GM21723 (cell line): ENCODE results near the gene BAZ1B.
"Not testable (repeated sequence)": the region's sequence is repeated elsewhere in the genome, so short reads cannot be mapped to it uniquely, and the experiment has no call there.

Source experiments
- ATAC-seq: cut with Tn5 transposase; IDR thresholded peaks from one replicate; pipeline ENCODE4 v1.9.1; 2021; ENCODE audit warnings: mild to moderate bottlenecking, moderate library complexity; ENCODE audit not compliant: unreplicated experiment

Gene BAZ1B

DNA sequence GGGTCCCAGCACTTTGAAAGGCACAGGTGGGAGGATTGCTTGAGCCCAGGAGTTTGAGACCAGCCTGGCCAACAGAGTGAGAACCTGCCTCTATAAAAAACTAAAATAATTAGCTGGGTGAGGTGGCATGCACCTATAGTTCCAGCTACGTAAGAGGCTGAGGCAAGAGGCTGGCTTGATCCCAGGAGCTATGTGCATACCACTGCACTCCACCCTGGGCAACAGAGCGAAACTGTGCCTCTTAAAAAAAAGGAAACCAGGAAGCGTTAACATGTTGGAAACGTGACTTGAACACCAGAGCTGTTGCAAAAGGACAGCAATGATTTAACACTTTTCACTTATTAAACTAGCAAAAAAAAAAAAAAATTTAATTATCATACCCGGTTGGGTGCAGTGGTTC lies 12.6 kb downstream of the BAZ1B start:
- no peak for ATAC-seq

DNA sequence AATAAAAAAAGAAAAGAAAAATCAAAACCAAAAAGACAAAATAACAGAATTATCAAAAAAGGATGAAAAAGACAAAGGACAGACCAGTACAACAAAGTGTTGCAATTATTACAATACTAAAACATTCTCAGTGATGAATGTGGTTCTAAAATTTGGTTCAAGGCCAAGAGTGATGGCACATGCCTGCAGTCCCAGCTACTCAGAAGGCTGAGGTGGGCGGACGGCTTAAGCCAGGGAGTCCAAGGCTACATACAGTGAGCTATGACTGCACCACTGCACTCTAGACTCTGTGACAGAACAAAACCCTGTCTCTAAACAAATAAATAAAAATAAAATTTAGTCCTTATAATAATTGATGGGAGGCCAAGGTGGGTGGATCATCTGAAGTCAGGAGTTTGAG lies 14.5 kb downstream of the BAZ1B start:
- ATAC-seq = no peak

DNA sequence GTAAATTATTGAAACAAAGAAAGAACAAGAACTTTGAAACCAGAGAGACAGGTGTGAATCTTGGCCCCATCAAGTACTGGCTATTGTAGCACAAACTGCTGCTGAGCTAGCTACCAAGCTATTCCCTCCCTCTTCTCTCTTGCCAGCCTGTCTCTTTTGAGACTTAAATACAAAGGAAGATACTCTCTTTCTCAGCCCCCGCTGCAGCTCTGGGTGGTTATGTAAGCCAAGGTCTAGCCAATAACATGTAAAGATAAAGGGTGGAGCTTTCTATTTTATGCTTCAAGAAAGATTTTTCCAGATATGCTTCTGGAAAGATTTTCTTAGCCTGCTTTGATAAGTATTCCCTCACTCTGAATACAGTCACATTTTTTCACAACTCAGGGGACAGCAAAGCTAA lies 17.2 kb downstream of the BAZ1B start:
- ATAC-seq = no peak

DNA sequence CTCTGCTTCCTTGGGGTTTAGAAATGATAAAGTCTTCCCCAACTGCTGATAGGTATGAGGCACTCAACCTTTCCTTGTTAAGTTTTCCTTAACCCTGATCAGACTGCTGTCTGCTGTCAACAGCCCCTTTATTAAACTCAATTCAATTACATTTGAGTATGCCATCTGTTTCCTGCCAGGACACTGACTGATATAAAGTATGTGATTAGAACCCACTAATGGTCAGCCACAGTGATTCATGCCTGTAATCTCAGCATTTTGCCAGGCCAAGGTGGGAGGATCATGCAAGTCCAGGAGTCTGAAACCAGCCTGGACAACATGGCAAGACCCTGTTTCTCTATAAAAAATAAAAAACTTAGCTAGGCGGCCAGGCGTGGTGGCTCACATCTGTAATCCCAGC lies 18.1 kb downstream of the BAZ1B start:
- no peak for ATAC-seq

DNA sequence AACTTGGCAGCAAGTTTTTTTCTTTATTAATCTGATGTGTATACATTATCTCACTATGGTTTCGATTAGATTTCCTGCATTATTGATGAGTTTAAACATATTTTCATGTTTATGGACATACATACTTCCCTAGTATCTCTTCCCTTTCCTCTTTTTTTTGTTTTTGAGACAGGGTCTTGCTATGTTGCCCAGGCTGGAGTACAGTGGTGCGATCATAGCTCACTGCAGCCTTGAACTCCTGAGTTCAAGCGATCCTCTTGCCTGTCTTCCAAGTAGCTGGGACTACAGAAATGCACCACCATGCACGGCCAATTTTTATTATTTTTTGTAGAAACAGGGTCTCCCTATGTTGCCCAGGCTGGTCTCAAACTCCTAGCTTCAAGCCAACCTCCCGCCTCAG lies 18.9 kb downstream of the BAZ1B start:
- ATAC-seq = no peak

DNA sequence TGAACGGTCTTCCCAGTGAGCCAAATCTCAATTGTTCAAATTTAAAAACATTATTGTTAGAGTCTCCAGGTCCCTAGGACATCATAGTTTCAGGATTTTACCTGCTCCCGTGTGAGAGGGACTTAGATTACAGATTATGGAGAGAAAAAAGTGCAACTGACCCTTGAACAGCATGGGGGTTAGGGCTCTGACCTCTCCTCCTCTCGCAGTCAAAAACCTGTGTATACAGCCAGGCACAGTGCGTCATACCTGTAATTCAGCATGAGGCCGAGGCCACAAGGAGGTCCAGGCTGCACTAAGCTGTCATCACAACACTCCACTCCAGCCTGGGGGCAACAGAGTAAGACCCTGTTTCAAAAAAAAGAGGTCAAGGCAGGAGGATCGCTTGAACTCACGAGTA lies 25.5 kb downstream of the BAZ1B start:
- no peak for ATAC-seq

DNA sequence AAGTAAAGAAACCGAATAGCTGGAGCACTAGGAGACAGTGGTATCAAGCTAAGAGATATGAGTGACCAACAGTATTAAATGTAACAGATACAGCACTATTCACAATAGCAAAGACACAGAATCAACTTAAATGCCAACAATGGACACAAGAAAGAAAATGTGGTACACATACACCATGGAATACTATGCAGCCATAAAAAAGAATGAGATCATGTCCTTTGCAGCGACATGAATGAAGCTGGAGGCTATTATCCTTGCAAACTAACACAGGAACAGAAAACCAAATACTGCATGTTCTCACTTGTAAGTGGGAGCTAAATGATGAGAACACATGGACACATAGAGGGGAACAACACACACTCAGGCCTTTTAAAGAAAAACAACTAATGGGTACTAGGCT lies 26.6 kb downstream of the BAZ1B start:
- ATAC-seq = not testable (repeated sequence)

DNA sequence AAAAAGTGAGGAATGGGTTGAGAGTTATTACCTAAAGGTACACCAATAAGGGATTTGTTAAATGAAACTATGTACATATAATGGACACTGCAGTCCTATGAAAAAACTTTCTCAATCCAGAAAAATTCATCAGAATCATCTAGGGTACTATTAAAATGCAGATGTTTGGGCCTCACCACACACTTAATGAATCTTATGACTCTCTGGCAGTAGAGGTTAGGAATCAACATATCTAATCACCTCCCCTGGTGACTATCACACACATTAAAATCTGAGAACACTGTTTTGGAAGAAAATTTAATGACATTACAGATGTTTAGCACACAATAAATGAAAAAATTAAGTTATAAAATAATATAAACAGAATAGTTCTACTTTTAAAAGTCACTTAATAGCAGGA lies 32.1 kb downstream of the BAZ1B start:
- no peak for ATAC-seq

DNA sequence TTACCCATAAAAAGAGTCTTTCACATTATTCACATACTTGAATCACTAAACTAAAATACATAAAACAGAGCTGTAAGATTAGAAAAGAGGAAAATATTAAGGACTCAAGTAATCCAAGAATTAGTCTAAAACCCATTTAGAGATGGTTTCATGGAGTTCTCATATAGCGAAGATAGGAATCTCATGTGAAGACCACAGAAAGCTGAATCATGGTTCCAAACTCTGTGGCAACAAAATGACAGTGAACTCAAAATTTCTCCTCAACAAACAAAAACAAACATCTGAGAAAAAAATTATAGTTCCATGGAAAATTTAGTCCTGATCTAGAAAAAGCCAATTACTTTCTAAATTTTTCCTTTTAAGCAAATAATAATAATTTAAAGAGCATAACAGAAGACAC lies 34.6 kb downstream of the BAZ1B start:
- no peak for ATAC-seq

DNA sequence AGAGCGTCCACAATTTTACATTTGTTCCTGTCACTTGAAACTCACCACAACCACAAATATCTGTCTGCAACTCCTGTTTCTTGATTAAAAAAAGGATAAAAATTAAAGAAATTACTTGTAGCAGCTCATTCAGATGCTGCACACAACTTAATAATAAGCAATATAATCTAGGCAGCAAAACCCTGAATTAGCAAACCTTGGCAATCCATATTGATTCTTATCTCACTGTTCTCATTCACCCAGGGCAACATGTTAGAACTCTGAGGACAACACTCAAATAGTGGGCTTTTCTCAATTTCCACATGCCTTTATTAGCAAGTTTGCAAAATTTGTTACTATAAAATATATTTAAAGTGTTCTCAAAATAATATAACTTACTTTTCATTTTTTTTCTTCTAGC lies 38.9 kb downstream of the BAZ1B start:
- ATAC-seq = no peak

DNA sequence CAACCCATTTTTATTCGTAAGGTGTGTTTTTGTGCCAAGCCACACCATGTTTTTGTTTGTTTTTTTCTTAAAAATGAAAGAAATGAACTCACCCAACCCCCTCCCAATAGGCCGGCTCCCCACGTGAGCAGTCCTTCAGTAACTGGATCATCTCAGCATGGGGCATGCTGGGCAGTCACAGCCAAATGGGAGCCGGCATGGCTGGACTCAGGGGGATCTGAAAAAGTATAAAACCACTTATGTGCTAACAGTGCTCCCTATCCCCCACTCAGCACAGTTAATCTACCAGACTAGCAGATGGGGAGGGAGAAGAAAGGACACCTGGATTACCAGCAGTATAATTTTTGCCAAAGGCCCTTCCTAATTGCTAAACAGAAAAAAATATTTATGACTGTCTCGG lies 39.3 kb downstream of the BAZ1B start:
- ATAC-seq = no peak

DNA sequence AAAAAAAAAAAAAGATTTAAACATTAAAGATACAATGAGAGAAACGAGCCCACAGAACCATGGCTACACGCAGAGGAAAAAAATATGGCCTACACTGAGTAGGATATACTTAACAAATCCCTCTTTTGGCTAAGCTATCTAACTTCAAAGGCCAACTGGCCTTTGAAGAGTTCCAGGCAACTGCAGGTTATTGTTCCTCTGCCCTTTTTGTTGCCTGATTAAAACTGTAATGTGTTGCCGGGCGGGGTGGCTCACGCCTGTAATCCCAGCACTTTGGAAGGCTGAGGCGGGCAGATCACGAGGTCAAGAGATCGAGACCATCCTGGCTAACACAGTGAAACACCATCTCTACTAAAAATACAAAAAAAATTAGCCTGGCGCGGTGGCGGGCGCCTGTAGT lies 40.6 kb downstream of the BAZ1B start:
- not testable (repeated sequence) for ATAC-seq

DNA sequence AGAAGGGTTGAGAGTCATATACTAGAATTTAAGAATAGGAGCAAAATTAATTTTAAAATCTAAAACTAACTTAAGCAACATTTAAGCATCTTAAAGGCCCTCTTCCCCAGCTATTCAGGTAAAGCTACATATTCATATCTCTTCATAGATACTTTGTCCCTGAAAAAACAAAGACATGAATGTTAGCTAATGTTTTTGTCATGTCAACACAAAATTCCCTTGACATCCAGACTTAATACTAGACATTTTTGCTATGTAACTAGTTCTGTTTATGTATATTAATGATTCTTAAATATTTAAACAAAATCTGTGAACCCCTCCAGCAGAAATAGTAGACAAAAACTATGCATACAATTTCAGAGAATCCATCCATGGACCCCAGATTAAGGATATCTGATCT lies 43.5 kb downstream of the BAZ1B start:
- no peak for ATAC-seq

DNA sequence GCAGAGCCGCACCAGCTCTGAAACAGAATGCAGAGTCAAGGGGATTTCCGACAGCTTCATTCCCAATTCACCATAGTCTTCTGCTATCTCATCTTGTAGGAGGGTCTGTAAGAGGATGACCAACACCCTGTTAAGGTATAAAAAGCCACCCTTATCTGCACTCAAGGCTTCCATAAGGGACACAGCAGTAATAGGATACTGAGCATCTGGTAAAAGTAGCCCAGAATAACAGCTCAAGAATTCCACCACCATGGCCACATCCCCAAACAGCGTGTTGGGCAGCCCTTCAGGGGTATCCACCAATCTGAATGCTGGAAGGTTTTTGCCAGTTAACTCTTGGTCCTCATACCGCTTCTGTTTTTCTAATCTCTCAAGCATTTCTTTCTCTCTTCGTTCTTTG lies 44.7 kb downstream of the BAZ1B start:
- ATAC-seq = no peak

DNA sequence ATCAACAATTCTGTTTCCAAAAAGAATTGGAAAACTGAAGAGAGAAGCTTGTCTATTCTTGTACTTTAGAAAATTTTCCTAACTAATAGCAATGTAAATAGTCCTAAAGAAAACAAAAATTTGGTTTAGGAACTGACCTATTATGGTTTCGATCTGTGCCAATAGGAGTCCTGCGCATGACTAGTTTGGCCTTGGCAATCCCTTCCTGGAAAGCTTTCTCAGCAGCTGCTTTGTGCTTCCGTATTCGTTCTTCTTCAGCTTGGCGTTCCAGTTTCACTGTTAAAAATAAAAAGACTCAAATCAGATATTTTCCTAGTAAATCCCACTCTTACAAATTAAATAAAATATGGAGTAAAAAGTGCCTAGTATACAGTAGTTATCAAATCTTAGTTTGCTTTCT lies 51.9 kb downstream of the BAZ1B start:
- ATAC-seq = no peak

DNA sequence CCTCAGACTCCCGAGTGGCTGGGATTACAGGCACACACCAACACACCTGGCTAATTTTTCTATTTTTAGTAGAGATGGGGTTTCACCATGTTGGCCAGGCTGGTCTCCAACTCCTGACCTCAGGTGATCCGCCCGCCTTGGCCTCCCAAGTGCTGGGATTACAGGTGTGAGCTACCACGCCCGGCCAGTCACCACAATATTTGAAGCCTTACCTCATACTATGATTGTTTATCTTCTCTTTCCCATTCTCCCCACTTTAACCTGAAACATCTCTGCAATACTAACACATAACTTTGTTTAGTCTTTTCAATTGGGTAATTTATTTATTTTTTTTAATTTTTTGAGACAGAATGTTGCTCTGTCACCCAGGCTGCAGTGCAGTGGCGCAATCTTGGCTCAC lies 55.0 kb downstream of the BAZ1B start:
- not testable (repeated sequence) for ATAC-seq

DNA sequence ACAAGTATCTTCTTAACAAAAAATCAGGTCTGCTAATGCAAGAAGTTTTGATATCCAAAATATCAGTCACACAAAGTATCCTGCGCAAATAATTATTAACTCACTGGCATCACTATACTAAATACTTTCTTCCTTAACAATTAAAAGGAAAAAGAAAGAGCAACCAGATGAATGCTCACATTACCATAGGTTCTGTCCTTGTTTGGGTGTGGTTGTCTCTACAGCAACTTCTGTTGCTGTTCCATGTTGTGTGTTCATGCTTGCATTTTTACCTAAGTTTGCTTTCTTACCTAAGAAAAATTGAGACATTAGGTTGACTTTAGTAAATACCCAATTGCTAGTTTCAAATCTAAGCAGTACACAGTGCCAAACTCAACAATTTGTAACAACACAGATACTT lies 56.0 kb downstream of the BAZ1B start:
- ATAC-seq = no peak

DNA sequence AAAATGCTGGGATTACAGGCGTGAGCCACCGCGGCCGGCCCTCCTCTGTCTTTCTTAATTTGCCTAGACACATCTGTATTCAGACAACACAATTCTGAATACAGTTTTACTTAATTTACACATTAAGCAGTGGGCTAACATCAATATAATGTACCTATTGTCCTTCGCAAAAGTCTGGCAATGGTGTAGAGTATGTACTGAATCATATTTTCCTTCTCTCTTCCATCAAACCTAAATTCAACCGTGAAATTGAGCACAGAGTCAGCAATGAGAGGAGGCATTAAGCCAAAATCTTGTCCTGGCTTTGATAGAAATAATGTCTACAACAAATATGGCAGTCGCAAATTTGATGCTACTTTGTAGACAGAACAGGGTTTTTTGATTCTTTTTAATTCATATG lies 58.1 kb downstream of the BAZ1B start:
- no peak for ATAC-seq

DNA sequence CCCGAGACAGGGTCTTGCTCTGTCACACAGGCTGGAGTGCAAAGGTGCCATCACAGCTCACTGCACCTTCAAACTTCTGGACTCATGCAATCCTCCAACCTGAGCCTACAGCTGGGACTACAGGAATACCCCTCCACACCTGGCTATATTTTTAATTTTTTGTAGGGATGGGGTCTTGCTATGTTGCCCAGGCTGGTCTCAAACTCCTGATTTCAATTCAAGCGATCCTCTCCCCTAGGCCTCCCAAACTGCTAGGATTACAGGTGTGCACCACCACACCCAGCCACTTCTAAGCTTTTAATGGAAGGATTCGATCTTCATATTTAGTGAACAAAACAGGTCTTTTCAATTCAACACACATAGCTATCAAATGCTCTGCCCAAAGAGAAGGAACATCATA lies 58.8 kb downstream of the BAZ1B start:
- no peak for ATAC-seq

DNA sequence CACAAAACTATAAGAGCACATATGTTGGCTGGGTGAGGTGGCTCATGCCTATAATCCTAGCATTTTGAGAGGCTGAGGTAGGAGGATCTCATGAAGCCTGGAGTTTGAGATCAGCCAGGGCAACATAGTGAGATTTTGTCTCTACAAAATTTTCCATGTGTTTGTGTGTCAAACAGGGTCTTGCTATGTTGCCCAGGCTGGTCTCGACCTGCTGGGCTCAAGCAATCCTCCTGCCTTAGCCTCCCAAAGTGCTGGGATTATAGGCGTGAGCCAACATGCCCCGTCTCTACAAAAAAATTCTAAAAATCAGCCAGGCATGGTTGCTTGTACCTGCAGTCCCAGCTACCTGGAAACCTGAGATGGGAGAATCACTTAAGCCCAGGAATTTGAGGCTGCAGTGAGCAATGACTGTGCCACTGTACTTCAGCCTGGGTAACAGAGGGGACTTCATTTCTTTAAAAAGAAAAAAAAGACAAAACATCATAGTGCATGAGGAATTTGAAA lies 60.3 kb downstream of the BAZ1B start:
- no peak for ATAC-seq

DNA sequence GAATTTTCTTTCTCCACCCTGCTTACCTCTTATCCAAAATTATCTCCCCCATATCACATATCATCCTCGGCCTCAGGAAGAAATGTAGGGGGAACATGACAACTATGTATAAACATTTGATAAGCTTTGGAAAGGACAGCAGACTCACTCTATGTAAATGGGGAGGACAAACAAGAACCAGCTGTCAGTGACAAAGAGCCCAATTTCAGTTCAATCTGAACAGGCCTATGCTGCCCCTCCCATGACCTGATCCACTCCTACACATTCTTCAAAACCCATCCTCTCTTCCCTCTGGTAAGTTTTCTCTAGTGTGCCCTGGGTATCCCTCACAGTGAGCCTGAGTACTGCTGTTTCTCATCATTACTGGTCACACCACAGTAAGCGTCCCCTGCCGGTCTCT lies 67.7 kb downstream of the BAZ1B start:
- ATAC-seq = no peak

DNA sequence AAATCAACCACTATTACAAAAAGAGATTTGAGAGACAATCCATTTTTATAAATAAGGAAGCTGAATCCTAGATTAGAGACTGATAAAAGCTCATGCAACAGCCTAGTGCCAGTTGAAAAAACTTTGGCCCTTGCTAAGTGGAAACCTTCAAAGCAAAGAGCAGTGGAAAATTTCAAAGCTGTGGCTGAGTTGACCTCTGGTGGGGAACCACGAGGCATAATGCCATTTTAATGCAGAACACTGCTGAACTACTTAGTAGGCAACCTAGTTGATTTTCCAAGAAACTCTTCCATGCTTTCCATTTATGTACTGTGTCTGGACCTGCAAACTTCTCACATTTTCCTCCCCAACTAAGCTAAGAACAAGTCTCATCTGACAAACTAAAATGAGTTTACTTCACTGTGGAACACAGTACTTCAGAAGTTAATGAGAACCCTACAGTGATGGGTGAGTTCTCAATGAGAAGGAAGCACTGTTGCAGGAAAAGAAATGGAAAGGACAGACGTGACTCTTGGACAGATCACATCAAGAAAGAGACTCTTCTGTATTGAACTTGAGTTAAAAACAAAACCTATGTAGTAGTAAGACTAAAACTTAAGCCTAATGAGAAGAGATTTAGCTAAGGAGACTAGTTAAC lies 69.0 kb downstream of the BAZ1B start:
- ATAC-seq = no peak

DNA sequence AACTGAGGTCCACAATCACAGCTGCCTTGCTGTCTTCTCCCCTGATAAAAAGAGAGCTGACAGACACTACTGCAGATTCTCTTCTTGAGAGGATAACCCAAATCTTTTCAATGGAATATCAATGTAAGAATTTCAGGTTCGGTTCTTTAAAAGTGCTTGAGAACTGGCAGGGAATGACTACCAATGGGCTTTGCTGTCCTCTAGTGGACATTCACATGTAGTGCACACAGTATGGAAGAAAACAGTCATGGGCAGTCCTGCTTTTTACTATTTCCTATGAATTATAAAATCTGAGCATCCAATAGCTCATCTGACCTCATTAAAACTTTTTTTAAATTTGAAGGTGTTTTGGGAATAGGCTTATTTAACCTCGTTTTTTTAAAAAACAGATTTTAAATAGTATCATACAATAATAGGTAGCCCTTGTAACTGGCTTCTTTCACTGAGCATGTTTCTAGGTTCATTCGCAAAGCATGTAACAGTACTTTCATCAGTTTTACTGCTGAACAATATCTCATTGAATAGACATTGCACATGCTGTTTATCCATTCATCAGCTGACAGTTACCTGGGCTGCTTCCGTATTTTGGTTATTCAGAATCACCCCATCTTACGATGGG lies 70.2 kb downstream of the BAZ1B start:
- no peak for ATAC-seq
